Naive thymus-derived CD4-positive, alpha-beta T cell (primary cell): ENCODE results near the gene ANO6. TPM values are rescaled to one million over a fixed set of nuclear protein-coding genes. Genes with fewer than 3 reads are reported as not detected.
A peak's percentile ranks its signal among the peaks of the same experiment; 100 is the strongest.

Experiments
- ATAC-seq: fragments of 150-1000 bp; cut with Tn5 transposase; 2 replicates; pipeline ENCODE4 v1.10.0; 2021; ENCODE audit warnings: mild to moderate bottlenecking, moderate library complexity
- CTCF ChIA-PET: fragments of 350-600 bp; sonication (Branson Sonifier 250); formaldehyde crosslinking; loops from one replicate; lab custom pipeline; 2021; ENCODE audit warnings: antibody characterized with exemption; lab: Charles Lee
- POLR2A ChIA-PET: fragments of 350-600 bp; sonication (Branson Sonifier 250); formaldehyde crosslinking; loops from one replicate; lab custom pipeline; 2021; ENCODE audit warnings: antibody characterized with exemption, inconsistent platforms; lab: Charles Lee
- DNase-seq, 9 donors: peaks; one replicate each; pipeline versions ENCODE4 v3.0.0 to v3.0.0-alpha.2; 2020 to 2022; ENCODE audit warnings: mixed read lengths in 1 of 9
- H3K27ac ChIP-seq: one replicate; pipeline ENCODE4 v1.7.0; 2013; ENCODE audit warnings: mild to moderate bottlenecking, low read depth, low read length, moderate library complexity
- H3K27me3 ChIP-seq, 2 donors: one replicate each; pipeline ENCODE4 v1.7.0; 2013; ENCODE audit warnings: low read length in 2 of 2, mild to moderate bottlenecking in 2 of 2, moderate library complexity in 2 of 2; ENCODE audit not compliant: control insufficient read depth in 2 of 2, insufficient read depth in 2 of 2
- H3K36me3 ChIP-seq, 3 experiments: 1 replicate in 2 of 3; 2 replicates in 1 of 3; pipeline ENCODE4 v1.7.0; 2013; ENCODE audit warnings: low read length in 3 of 3, mild to moderate bottlenecking in 3 of 3, moderate library complexity in 1 of 3; ENCODE audit not compliant: insufficient read depth in 3 of 3, control insufficient read depth in 2 of 3
- H3K4me1 ChIP-seq, 2 donors: one replicate each; pipeline ENCODE4 v1.7.0; 2013; ENCODE audit warnings: low read length in 2 of 2, mild to moderate bottlenecking in 2 of 2, moderate library complexity in 1 of 2; ENCODE audit not compliant: control insufficient read depth in 2 of 2, insufficient read depth in 2 of 2
- H3K4me3 ChIP-seq: 2 replicates; pipeline ENCODE4 v1.7.0; 2013; ENCODE audit warnings: mild to moderate bottlenecking, low read length
- H3K9me3 ChIP-seq, 3 experiments: 1 replicate in 2 of 3; 2 replicates in 1 of 3; pipeline ENCODE4 v1.7.0; 2013; ENCODE audit warnings: low read length in 3 of 3; ENCODE audit not compliant: control insufficient read depth in 2 of 3
- H3K27ac Mint-ChIP-seq, 9 donors: one replicate each; pipeline ENCODE4 v1.8.0; 2020 to 2022; ENCODE audit warnings: mixed read lengths in 9 of 9, mild to moderate bottlenecking in 8 of 9, moderate library complexity in 5 of 9, inconsistent platforms in 2 of 9
- H3K27me3 Mint-ChIP-seq, 5 donors: one replicate each; pipeline ENCODE4 v1.8.0; 2021 to 2022; ENCODE audit warnings: mixed read lengths in 5 of 5, mild to moderate bottlenecking in 1 of 5
- H3K36me3 Mint-ChIP-seq, 5 donors: one replicate each; pipeline ENCODE4 v1.8.0; 2020 to 2022; ENCODE audit warnings: mixed read lengths in 5 of 5, mild to moderate bottlenecking in 3 of 5, inconsistent platforms in 1 of 5
- H3K4me1 Mint-ChIP-seq, 7 donors: one replicate each; pipeline ENCODE4 v1.8.0; 2020 to 2022; ENCODE audit warnings: mixed read lengths in 7 of 7, mild to moderate bottlenecking in 3 of 7, inconsistent platforms in 1 of 7
- H3K4me3 Mint-ChIP-seq, 10 donors: one replicate each; pipeline ENCODE4 v1.8.0; 2020 to 2022; ENCODE audit warnings: mild to moderate bottlenecking in 10 of 10, mixed read lengths in 10 of 10, moderate library complexity in 6 of 10, inconsistent platforms in 2 of 10
- H3K9me3 Mint-ChIP-seq, 11 donors: one replicate each; pipeline ENCODE4 v1.8.0; 2020 to 2022; ENCODE audit warnings: mixed read lengths in 11 of 11, mild to moderate bottlenecking in 4 of 11, inconsistent platforms in 1 of 11, moderate library complexity in 1 of 11
- intact Hi-C, 2 donors: fragments of 100-400 bp; cut with micrococcal nuclease; formaldehyde crosslinking; loops; one replicate each; pipeline ENCODE4 v1.15.1; 2023
- polyA plus RNA-seq, 2 donors: library from polyadenylated mRNA; unstranded; fragments of 300-500 nt; fragmentation: Illumina TruSeq; gene quantifications; one replicate each; pipeline ENCODE4 v1.2.3, GENCODE V29; 2021
- total RNA-seq, 6 experiments: library from RNA in 5 of 6; stranded (reverse) in 5 of 6; gene quantifications; 1 replicate in 5 of 6; 2 replicates in 1 of 6; pipeline ENCODE4 v1.2.3 and lab custom pipeline; 2021 to 2026

Gene ANO6
- total and polyA plus RNA-seq, 7 experiments from 2014 or later, result 15.1 to 29.7 (median 23.7) TPM

GRCh38 chr12:45191239-45191638 lies 24.7 kb upstream of the ANO6 start:
- ChIA-PET CTCF (interaction anchor here (1.1 to 1.5 kb wide), 2 partner anchors 24 to 198 kb away, joined by 3 to 4 read pairs; no protein-coding TSS in a partner anchor), POLR2A (no interaction called here)
- no peaks in the 10 kb centered on the region for H3K27me3 Mint-ChIP-seq
- peak overlapping the region in 1 of 9 donors; percentile 22 for H3K27ac Mint-ChIP-seq
- no peaks in the 10 kb centered on the region for H3K9me3 Mint-ChIP-seq
- ATAC-seq (no peak), DNase-seq (no peak)
- intact Hi-C loops, result no loop called here
- no peaks in the 10 kb centered on the region for H3K36me3 ChIP-seq
- H3K36me3 Mint-ChIP-seq, result peaks cover 4 to 21% (median 11%) of the 10 kb centered on the region in 5 donors
- H3K9me3 ChIP-seq, result no peaks in the 10 kb centered on the region
- peaks cover 0 to 9% (median 6%) of the 10 kb centered on the region in 7 donors for H3K4me1 Mint-ChIP-seq
- H3K4me1 ChIP-seq, result no peaks in the 10 kb centered on the region
- no peak overlapping the region for H3K4me3 Mint-ChIP-seq
- no peak overlapping the region for H3K27ac ChIP-seq
- H3K4me3 ChIP-seq, result no peak overlapping the region
- no peaks in the 10 kb centered on the region for H3K27me3 ChIP-seq

- H3K36me3 Mint-ChIP-seq, result peaks cover 1 to 15% (median 5%) of the 10 kb centered on the region in 5 donors
- no peaks in the 10 kb centered on the region for H3K27me3 Mint-ChIP-seq
- no peaks in the 10 kb centered on the region for H3K4me1 ChIP-seq
- H3K4me3 Mint-ChIP-seq, result no peak overlapping the region
- no peaks in the 10 kb centered on the region for H3K36me3 ChIP-seq
- intact Hi-C loops, result loop anchor here in 1 of 2 donors (1.0 kb wide), 1 partner anchor 23 kb away; no protein-coding TSS in a partner anchor
- H3K27ac Mint-ChIP-seq, result peak overlapping the region in 3 of 9 donors; percentile 11 to 64 (median 40)
- DNase-seq (no peak), ATAC-seq (no peak)
- H3K4me3 ChIP-seq, result no peak overlapping the region
- H3K9me3 Mint-ChIP-seq, result no peaks in the 10 kb centered on the region
- CTCF ChIA-PET, result no interaction called here
- H3K9me3 ChIP-seq, result no peaks in the 10 kb centered on the region
- H3K27ac ChIP-seq, result no peak overlapping the region
- POLR2A ChIA-PET, result no interaction called here
- no peaks in the 10 kb centered on the region for H3K27me3 ChIP-seq
- peaks cover 0 to 9% (median 6%) of the 10 kb centered on the region in 7 donors for H3K4me1 Mint-ChIP-seq
Observed at GRCh38 chr12:45192707-45193106, 23.2 kb upstream of the ANO6 start.

- H3K4me1 ChIP-seq, result peaks cover 0 to 22% of the 10 kb centered on the region in 2 donors
- H3K9me3 ChIP-seq, result no peaks in the 10 kb centered on the region
- peak overlapping the region in 8 of 9 donors; percentile 21 to 83 (median 57) for H3K27ac Mint-ChIP-seq
- ATAC-seq, result peak; percentile 57
- H3K4me3 ChIP-seq, result no peak overlapping the region
- H3K4me3 Mint-ChIP-seq, result peak overlapping the region; percentile 28 to 78 (median 66)
- H3K27me3 ChIP-seq, result no peaks in the 10 kb centered on the region
- H3K9me3 Mint-ChIP-seq, result no peaks in the 10 kb centered on the region
- intact Hi-C loops, result loop anchor here in 1 of 2 donors (2.0 kb wide), 1 partner anchor 14 kb away; no protein-coding TSS in a partner anchor
- CTCF ChIA-PET, result interaction anchor here (1.0 to 2.4 kb wide), 2 partner anchors 15 kb away, joined by 4 to 8 read pairs; partner anchors contain the start of gene ANO6
- no peaks in the 10 kb centered on the region for H3K27me3 Mint-ChIP-seq
- H3K27ac ChIP-seq, result no peak overlapping the region
- DNase-seq, result peak in 4 of 9 donors; percentile 6 to 18 (median 10)
- H3K36me3 ChIP-seq, result no peaks in the 10 kb centered on the region
- POLR2A ChIA-PET, result interaction anchor here (1.6 kb wide), 1 partner anchor 14 kb away, joined by 8 read pairs; the partner anchor contains the start of gene ANO6
- no peaks in the 10 kb centered on the region for H3K36me3 Mint-ChIP-seq
- H3K4me1 Mint-ChIP-seq, result peaks cover 13 to 34% (median 28%) of the 10 kb centered on the region in 7 donors
Observed at GRCh38 chr12:45200491-45201043, 15.3 kb upstream of the ANO6 start.

- Mint-ChIP-seq H3K36me3 (peaks cover 0 to 5% (median 0%) of the 10 kb centered on the region in 5 donors), H3K4me3 (no peak overlapping the region), H3K9me3 (no peaks in the 10 kb centered on the region), H3K4me1 (peaks cover 13 to 34% (median 28%) of the 10 kb centered on the region in 7 donors), H3K27me3 (no peaks in the 10 kb centered on the region), H3K27ac (no peak overlapping the region)
- Histone ChIP-seq H3K27ac (no peak overlapping the region), H3K4me1 (peaks cover 0 to 30% of the 10 kb centered on the region in 2 donors), H3K27me3 (no peaks in the 10 kb centered on the region), H3K36me3 (no peaks in the 10 kb centered on the region), H3K4me3 (no peak overlapping the region), H3K9me3 (no peaks in the 10 kb centered on the region)
- no peak for DNase-seq
- intact Hi-C loops, result no loop called here
- POLR2A ChIA-PET, result interaction anchor here (0.9 kb wide), 1 partner anchor 14 kb away, joined by 4 read pairs; no protein-coding TSS in a partner anchor
- CTCF ChIA-PET, result no interaction called here
- ATAC-seq, result no peak
Observed at GRCh38 chr12:45203767-45204166, 12.1 kb upstream of the ANO6 start.

- ChIA-PET CTCF (no interaction called here), POLR2A (no interaction called here)
- ATAC-seq (no peak), DNase-seq (no peak)
- H3K27ac ChIP-seq, result no peak overlapping the region
- no peaks in the 10 kb centered on the region for H3K27me3 Mint-ChIP-seq
- H3K27me3 ChIP-seq, result no peaks in the 10 kb centered on the region
- no peaks in the 10 kb centered on the region for H3K9me3 Mint-ChIP-seq
- intact Hi-C loops, result no loop called here
- no peaks in the 10 kb centered on the region for H3K9me3 ChIP-seq
- H3K27ac Mint-ChIP-seq, result no peak overlapping the region
- H3K4me3 ChIP-seq, result no peak overlapping the region
- peaks cover 10 to 30% (median 25%) of the 10 kb centered on the region in 7 donors for H3K4me1 Mint-ChIP-seq
- H3K36me3 ChIP-seq, result no peaks in the 10 kb centered on the region
- peaks cover 0 to 30% of the 10 kb centered on the region in 2 donors for H3K4me1 ChIP-seq
- H3K36me3 Mint-ChIP-seq, result peaks cover 0 to 5% (median 3%) of the 10 kb centered on the region in 5 donors
- no peak overlapping the region for H3K4me3 Mint-ChIP-seq
Observed at GRCh38 chr12:45204757-45205156, 11.1 kb upstream of the ANO6 start.

- Mint-ChIP-seq H3K27ac (no peak overlapping the region), H3K9me3 (no peaks in the 10 kb centered on the region), H3K27me3 (no peaks in the 10 kb centered on the region), H3K36me3 (peaks cover 0 to 5% (median 4%) of the 10 kb centered on the region in 5 donors), H3K4me3 (no peak overlapping the region), H3K4me1 (peaks cover 6 to 26% (median 22%) of the 10 kb centered on the region in 7 donors)
- no peaks in the 10 kb centered on the region for H3K36me3 ChIP-seq
- POLR2A ChIA-PET, result interaction anchor here (1.3 kb wide), 1 partner anchor 11 kb away, joined by 8 read pairs; the partner anchor contains the start of gene ANO6
- ATAC-seq (no peak), DNase-seq (no peak)
- no peak overlapping the region for H3K27ac ChIP-seq
- intact Hi-C loops, result no loop called here
- peaks cover 0 to 27% of the 10 kb centered on the region in 2 donors for H3K4me1 ChIP-seq
- no peak overlapping the region for H3K4me3 ChIP-seq
- H3K9me3 ChIP-seq, result no peaks in the 10 kb centered on the region
- H3K27me3 ChIP-seq, result no peaks in the 10 kb centered on the region
- CTCF ChIA-PET, result interaction anchor here (1.6 kb wide), 1 partner anchor 10 kb away, joined by 5 read pairs; the partner anchor contains the start of gene ANO6
Observed at GRCh38 chr12:45205165-45205825, 10.6 kb upstream of the ANO6 start.
